GM21390 (cell line): ENCODE measurements around the gene NCOA3.

Experiments
- ATAC-seq: cut with Tn5 transposase; IDR thresholded peaks from one replicate; pipeline ENCODE4 v1.9.1; 2021; ENCODE audit not compliant: unreplicated experiment

NCOA3 gene

GRCh38 chr20:47629907-47630306 lies 128.2 kb downstream of the NCOA3 start:
- no peak for ATAC-seq

GRCh38 chr20:47631078-47631477 lies 129.4 kb downstream of the NCOA3 start:
- no peak for ATAC-seq

- ATAC-seq, result no peak
Observed at GRCh38 chr20:47635256-47635655, 133.6 kb downstream of the NCOA3 start.

- ATAC-seq, result no peak
Observed at GRCh38 chr20:47638851-47639250, 137.2 kb downstream of the NCOA3 start.

GRCh38 chr20:47642118-47642517 lies 140.4 kb downstream of the NCOA3 start:
- ATAC-seq, result no peak

GRCh38 chr20:47642624-47643023 lies 140.9 kb downstream of the NCOA3 start:
- ATAC-seq, result no peak

GRCh38 chr20:47645632-47646031 lies 143.9 kb downstream of the NCOA3 start:
- no peak for ATAC-seq

GRCh38 chr20:47647994-47648393 lies 146.3 kb downstream of the NCOA3 start:
- ATAC-seq, result no peak

- ATAC-seq, result no peak
Observed at GRCh38 chr20:47648943-47649342, 147.3 kb downstream of the NCOA3 start.

GRCh38 chr20:47652301-47652700 lies 150.6 kb downstream of the NCOA3 start:
- no peak for ATAC-seq

GRCh38 chr20:47652794-47653193 lies 151.1 kb downstream of the NCOA3 start:
- ATAC-seq, result no peak

GRCh38 chr20:47653869-47654268 lies 152.2 kb downstream of the NCOA3 start:
- no peak for ATAC-seq

- ATAC-seq, result no peak
Observed at GRCh38 chr20:47654370-47654769, 152.7 kb downstream of the NCOA3 start.

GRCh38 chr20:47655635-47656034 lies 153.9 kb downstream of the NCOA3 start:
- no peak for ATAC-seq

- ATAC-seq, result no peak
Observed at GRCh38 chr20:47656318-47656717, 154.6 kb downstream of the NCOA3 start.

- no peak for ATAC-seq
Observed at GRCh38 chr20:47659904-47660601, 158.4 kb downstream of the NCOA3 start.

- ATAC-seq, result no peak
Observed at GRCh38 chr20:47660602-47660905, 158.9 kb downstream of the NCOA3 start.

GRCh38 chr20:47660983-47661700 lies 159.5 kb downstream of the NCOA3 start:
- ATAC-seq, result no peak

- ATAC-seq, result no peak
Observed at GRCh38 chr20:47661714-47662113, 160.0 kb downstream of the NCOA3 start.

GRCh38 chr20:47662483-47663353 lies 161.0 kb downstream of the NCOA3 start:
- no peak for ATAC-seq

GRCh38 chr20:47663354-47664067 lies 161.8 kb downstream of the NCOA3 start:
- no peak for ATAC-seq
